Measurements from ENCODE around the gene MYL5. TPM values are rescaled to one million over a fixed set of nuclear protein-coding genes. Genes with fewer than 3 reads are reported as not detected.
A peak's percentile ranks its signal among the peaks of the same experiment; 100 is the strongest.

MYL5 gene
- total and polyA plus RNA-seq, 10 of the 15 experiments (the other 5 are each of a cell fraction or from before 2014, with no cell fraction given), result 1.2 to 13.8 (median 7.1) TPM

GRCh38 chr4:663438-664428 lies 10.6 kb upstream of the MYL5 start:
- intact Hi-C loops (cut with micrococcal nuclease; ENCODE audit: unreplicated experiment), result no loop called here
- no peaks in the 10 kb centered on the region for H4K20me1 ChIP-seq (ENCODE audit: control insufficient read depth, insufficient read depth)
- ChIA-PET SMC1A (ENCODE audit: uncharacterized antibody, unreplicated experiment) (interaction anchor here (0.9 to 1.3 kb wide), 2 partner anchors 60 to 115 kb away, joined by 3 to 4 read pairs; no protein-coding TSS in a partner anchor), CTCF (interaction anchor here (0.8 to 1.1 kb wide), 6 partner anchors 10 to 190 kb away, joined by 3 to 4 read pairs (median 4); partner anchors contain the start of genes ATP5ME and MYL5), POLR2A (interaction anchor here (0.6 to 1.8 kb wide), 3 partner anchors 9 to 18 kb away, joined by 6 to 9 read pairs (median 6); no protein-coding TSS in a partner anchor), RAD21 (ENCODE audit: unreplicated experiment) (interaction anchor here (1.0 to 1.4 kb wide), 2 partner anchors 12 to 56 kb away, joined by 3 to 5 read pairs; no protein-coding TSS in a partner anchor)
- BruUV-seq (replicated peaks), result no TSS peak
- peak overlapping the region; percentile 68 for H3K9ac ChIP-seq (ENCODE audit: control insufficient read depth, insufficient read depth, low read length)
- FAIRE-seq, result no peak
- H3K4me2 ChIP-seq (ENCODE audit: control insufficient read depth, insufficient read depth), result peak overlapping the region; percentile 49
- no peaks in the 10 kb centered on the region for H3K36me3 ChIP-seq (ENCODE audit: control insufficient read depth in 2 of 2, insufficient read depth in 2 of 2, low read length in 1 of 2)
- no peaks in the 10 kb centered on the region for H3K4me1 ChIP-seq (ENCODE audit: control insufficient read depth, insufficient read depth, low read length)
- peak overlapping the region; percentile 79 for H3K4me3 ChIP-seq
- in situ Hi-C loops (cut with MboI), result no loop called here
- peak overlapping the region; percentile 75 for H2AFZ ChIP-seq (ENCODE audit: control insufficient read depth, low read depth, low read length)
- peak; percentile 74 for ATAC-seq
- H3K9me3 ChIP-seq (replicated peaks; ENCODE audit: control insufficient read depth, insufficient read depth, low read length), result no peaks in the 10 kb centered on the region; the same call in 2 of the 3 replicates
- 5% methylated on average over 52 of the region's 80 CpGs for WGBS (ENCODE audit: insufficient coverage, insufficient replicate concordance, low lambda C conversion rate, missing lambda C conversion rate)
- no peak for DNase-seq (ENCODE audit: low read depth, low spot score)
- peak overlapping the region; percentile 73 for H3K27ac ChIP-seq (ENCODE audit: control insufficient read depth, insufficient read depth)
- H3K79me2 ChIP-seq (ENCODE audit: control insufficient read depth, insufficient read depth, low read length), result peaks cover 3% of the 10 kb centered on the region
- no peaks in the 10 kb centered on the region for H3K27me3 ChIP-seq (replicated peaks in 1 of 2; ENCODE audit: control insufficient read depth in 2 of 2, insufficient read depth in 2 of 2, low read length in 1 of 2)
- peak; percentile 24; the same call in 1 of the 2 replicates for TF ChIP-seq MTA2 (IDR thresholded peaks at IDR 0.05; ENCODE audit: low read depth)
- TF ChIP-seq E2F8 (IDR thresholded peaks at IDR 0.05; ENCODE audit: low read depth, partially characterized antibody), result no peak
- no peak for TF ChIP-seq MLLT1 (IDR thresholded peaks at IDR 0.05)
- TF ChIP-seq IRF3 (IDR thresholded peaks at IDR 0.05), result no peak
- no peak for TF ChIP-seq SIN3A (IDR thresholded peaks at IDR 0.05; ENCODE audit: low read depth, low read length)
- no peak for TF ChIP-seq ELK1 (IDR thresholded peaks at IDR 0.05; ENCODE audit: low read depth, low read length)
- TF ChIP-seq IRF4 (IDR thresholded peaks at IDR 0.05; ENCODE audit: low read depth, low read length), result no peak
- TF ChIP-seq PRDM15 (CRISPR knock-in tag; IDR thresholded peaks at IDR 0.05), result no peak

Data from GM12878 (cell line).